ENCODE data around the gene EFCAB7.

EFCAB7 gene

GRCh38 chr1:63621075-63621474 is 97.8 kb downstream of the EFCAB7 start:
- Mint-ChIP-seq H3K27ac (peak overlapping the region in 2 of 3 experiments; percentile 2 to 17), H3K27me3 (ENCODE audit: low read depth) (no peaks in the 10 kb centered on the region), H3K4me1 (peaks cover 50% of the 10 kb centered on the region), H3K4me3 (no peak overlapping the region), H3K36me3 (ENCODE audit: low read depth) (peaks cover 3% of the 10 kb centered on the region), H3K9me3 (no peaks in the 10 kb centered on the region)
- TF ChIP-seq CTCF (IDR thresholded peaks at IDR 0.05; ENCODE audit: unreplicated experiment in 3 of 3) = no peak

- Mint-ChIP-seq H3K27ac (no peak overlapping the region), H3K9me3 (no peaks in the 10 kb centered on the region), H3K27me3 (ENCODE audit: low read depth) (no peaks in the 10 kb centered on the region), H3K36me3 (ENCODE audit: low read depth) (peaks cover 3% of the 10 kb centered on the region), H3K4me1 (peaks cover 50% of the 10 kb centered on the region), H3K4me3 (no peak overlapping the region)
- no peak for TF ChIP-seq CTCF (IDR thresholded peaks at IDR 0.05; ENCODE audit: unreplicated experiment in 3 of 3)
Observed at GRCh38 chr1:63621698-63622097, 98.4 kb downstream of the EFCAB7 start.
